HCT116 (cell line): ENCODE measurements around the gene MYOM1. TPM values are rescaled to one million over a fixed set of nuclear protein-coding genes. Genes with fewer than 3 reads are reported as not detected.

Experiments
- ATAC-seq: fragments of 200-7000 bp; cut with Tn5 transposase; 2 replicates; pipeline ENCODE4 v1.9.1; 2020; ENCODE audit warnings: mild to moderate bottlenecking, moderate library complexity
- BruUV-seq: library from RNA; stranded (reverse); fragments of 400-500 nt; replicated peaks from 2 replicates; lab custom pipeline; 2021; lab: Mats Ljungman, UMichigan
- CTCF ChIA-PET: fragments of 300-600 bp; sonication (Branson Sonifier 250); formaldehyde crosslinking; loops from one replicate; lab custom pipeline; 2021; ENCODE audit warnings: antibody characterized with exemption; lab: Charles Lee
- POLR2A ChIA-PET: fragments of 300-600, 350-600 bp; sonication (Branson Sonifier 250); formaldehyde crosslinking; loops from one replicate; lab custom pipeline; 2021; ENCODE audit warnings: antibody characterized with exemption; lab: Charles Lee
- RAD21 ChIA-PET, 2 experiments: fragments of 300-600 bp; sonication (Branson Sonifier 250); formaldehyde crosslinking; loops; one replicate each; lab custom pipeline; 2023; ENCODE audit warnings: low total read pairs in 2 of 2; ENCODE audit not compliant: uncharacterized antibody in 2 of 2, unreplicated experiment in 2 of 2, low non-redundant PET in 1 of 2; lab: Charles Lee
- DNase-seq: peaks from one replicate; pipeline ENCODE4 v3.0.0-alpha.2; 2010; ENCODE audit warnings: low read depth, low spot score
- H2AFZ ChIP-seq: fragments of 200-600 bp; shearing (Covaris generic), sonication (generic); 2 replicates; pipeline ENCODE4 v1.6.1; 2017; ENCODE audit warnings: low read depth, mixed run types, mixed read lengths, antibody characterized with exemption, low read length; ENCODE audit not compliant: poor library complexity, severe bottlenecking
- H3K27ac ChIP-seq: 2 replicates; pipeline ENCODE4 v1.5.1; 2012; ENCODE audit warnings: low read depth, low read length
- H3K27me3 ChIP-seq: fragments of 200-600 bp; sonication (generic); 2 replicates; pipeline ENCODE4 v1.6.1; 2016; ENCODE audit warnings: mixed run types, low read length, mixed read lengths; ENCODE audit not compliant: insufficient read depth
- H3K36me3 ChIP-seq, 2 experiments: fragments of 200-500 bp in 1 of 2; fragments of 200-600 bp in 1 of 2; sonication (Bioruptor generic) in 1 of 2; sonication (generic) in 1 of 2; 2 replicates each; pipeline versions ENCODE4 v1.5.1 to v1.6.1; 2014 to 2016; ENCODE audit warnings: low read length in 2 of 2, inconsistent platforms in 1 of 2, mixed read lengths in 1 of 2, mixed run types in 1 of 2; ENCODE audit not compliant: insufficient read depth in 2 of 2, control insufficient read depth in 1 of 2
- H3K4me1 ChIP-seq, 2 experiments: fragments of 200-600 bp in 1 of 2; sonication (generic) in 1 of 2; 2 replicates each; pipeline versions ENCODE4 v1.5.1 to v1.6.1; 2012 to 2017; ENCODE audit warnings: low read length in 2 of 2, inconsistent platforms in 1 of 2, mild to moderate bottlenecking in 1 of 2, mixed read lengths in 1 of 2, mixed run types in 1 of 2, moderate library complexity in 1 of 2; ENCODE audit not compliant: insufficient read depth in 2 of 2, control insufficient read depth in 1 of 2
- H3K4me2 ChIP-seq: fragments of 200-600 bp; sonication (generic); 2 replicates; pipeline ENCODE4 v1.6.1; 2017; ENCODE audit warnings: mixed run types, low read length, mixed read lengths
- H3K4me3 ChIP-seq, 2 experiments: fragments of 200-600 bp in 1 of 2; sonication (generic) in 1 of 2; replicated peaks in 1 of 2; 2 replicates each; pipeline ENCODE4 v1.5.1; 2011 to 2016; ENCODE audit warnings: low read length in 2 of 2, control low read depth in 1 of 2, low read depth in 1 of 2, mild to moderate bottlenecking in 1 of 2, mixed read lengths in 1 of 2, mixed run types in 1 of 2
- H3K79me2 ChIP-seq: fragments of 200-600 bp; sonication (generic); 2 replicates; pipeline ENCODE4 v1.6.1; 2017; ENCODE audit warnings: mild to moderate bottlenecking, mixed run types, low read length, moderate library complexity, mixed read lengths; ENCODE audit not compliant: insufficient read depth
- H3K9ac ChIP-seq: fragments of 200-600 bp; sonication (generic); 2 replicates; pipeline ENCODE4 v1.6.1; 2016; ENCODE audit warnings: low read length, mixed read lengths
- H3K9me2 ChIP-seq: fragments of 200-600 bp; sonication (generic), shearing (Covaris generic); 2 replicates; pipeline ENCODE4 v1.6.1; 2017; ENCODE audit warnings: mixed run types, mild to moderate bottlenecking, moderate library complexity; ENCODE audit not compliant: insufficient read depth
- H3K9me3 ChIP-seq, 2 experiments: fragments of 200-500 bp in 1 of 2; fragments of 200-600 bp in 1 of 2; sonication (Bioruptor generic) in 1 of 2; sonication (generic) in 1 of 2; 2 replicates each; pipeline ENCODE4 v1.6.1; 2014 to 2017; ENCODE audit warnings: low read length in 2 of 2, mixed read lengths in 2 of 2, inconsistent platforms in 1 of 2, low read depth in 1 of 2, mild to moderate bottlenecking in 1 of 2, mixed run types in 1 of 2, moderate library complexity in 1 of 2; ENCODE audit not compliant: control insufficient read depth in 1 of 2, insufficient read depth in 1 of 2
- H4K20me1 ChIP-seq: fragments of 200-600 bp; sonication (generic), shearing (Covaris generic); 2 replicates; pipeline ENCODE4 v1.6.1; 2017; ENCODE audit warnings: mixed run types, mild to moderate bottlenecking, moderate library complexity; ENCODE audit not compliant: insufficient read depth
- CBX3 ChIP-seq: IDR thresholded peaks from 2 replicates; pipeline ENCODE4 v1.6.1; 2012; ENCODE audit warnings: low read depth
- CEBPB ChIP-seq: IDR thresholded peaks from 2 replicates; pipeline ENCODE4 v1.6.1; 2012; ENCODE audit warnings: low read depth
- CTCF ChIP-seq, 3 experiments: fragments of 200-600 bp in 1 of 3; sonication (generic) in 1 of 3; IDR thresholded peaks in 2 of 3; conservative IDR thresholded peaks in 1 of 3; 2 replicates each; pipeline ENCODE4 v1.5.1; 2012 to 2017; ENCODE audit warnings: low read depth in 2 of 3, low read length in 2 of 3, antibody characterized with exemption in 1 of 3, borderline replicate concordance in 1 of 3, control low read depth in 1 of 3, mild to moderate bottlenecking in 1 of 3, mixed read lengths in 1 of 3, mixed run types in 1 of 3, moderate library complexity in 1 of 3; ENCODE audit not compliant: insufficient read depth in 1 of 3
- EZH2phosphoT487 ChIP-seq: fragments of 200-600 bp; IDR thresholded peaks from 2 replicates; pipeline ENCODE4 v1.6.1; 2018; ENCODE audit warnings: antibody characterized with exemption, borderline replicate concordance
- JUND ChIP-seq: IDR thresholded peaks from 2 replicates; pipeline ENCODE4 v1.6.1; 2012
- POLR2AphosphoS5 ChIP-seq: IDR thresholded peaks from 2 replicates; pipeline ENCODE4 v1.6.1; 2011; ENCODE audit warnings: mild to moderate bottlenecking, low read depth, low read length, moderate library complexity
- SIN3A ChIP-seq: IDR thresholded peaks from 2 replicates; pipeline ENCODE4 v1.6.1; 2012; ENCODE audit warnings: low read depth
- SRF ChIP-seq: IDR thresholded peaks from 2 replicates; pipeline ENCODE4 v1.6.1; 2012; ENCODE audit warnings: low read depth
- YY1 ChIP-seq: IDR thresholded peaks from 2 replicates; pipeline ENCODE4 v1.6.1; 2011; ENCODE audit warnings: low read length, low read depth, moderate library complexity, mild to moderate bottlenecking; ENCODE audit not compliant: insufficient replicate concordance; ENCODE audit errors: extremely low read depth
- intact Hi-C: fragments of 100-400 bp; cut with micrococcal nuclease; formaldehyde crosslinking; loops from 2 replicates; pipeline ENCODE4 v1.10.0; 2022
- total RNA-seq: library from RNA; stranded (reverse); gene quantifications from one replicate; pipeline ENCODE4 v1.2.1, GENCODE V29; 2021; ENCODE audit not compliant: unreplicated experiment
- TF ChIP-seq, protein P1 (sequence below): IDR thresholded peaks from 2 replicates; pipeline ENCODE4 v1.6.1; 2012
- TF ChIP-seq, protein P2 (sequence below): IDR thresholded peaks from 2 replicates; pipeline ENCODE4 v1.6.1; 2011; ENCODE audit warnings: mild to moderate bottlenecking, low read length, moderate library complexity; ENCODE audit not compliant: insufficient replicate concordance; ENCODE audit errors: extremely low read depth

The MYOM1 gene
- total RNA-seq, 1 experiment from 2014 or later = 0.52 TPM

GRCh38 chr18:3251963-3252277 is 32.2 kb upstream of the MYOM1 start:
- H3K9me3 ChIP-seq = no peaks in the 10 kb centered on the region
- intact Hi-C loops = no loop called here
- TF ChIP-seq CEBPB = no peak
- no peak for TF ChIP-seq JUND
- no peak for TF ChIP-seq SRF
- TF ChIP-seq CBX3 = no peak
- 0 out of 2 replicates have a peak, but pooled peaks have one; percentile 13 for TF ChIP-seq POLR2AphosphoS5
- TF ChIP-seq, protein P1, sequence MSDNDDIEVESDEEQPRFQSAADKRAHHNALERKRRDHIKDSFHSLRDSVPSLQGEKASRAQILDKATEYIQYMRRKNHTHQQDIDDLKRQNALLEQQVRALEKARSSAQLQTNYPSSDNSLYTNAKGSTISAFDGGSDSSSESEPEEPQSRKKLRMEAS = no peak
- no peak overlapping the region for H3K9ac ChIP-seq
- H3K36me3 ChIP-seq = peaks cover 33 to 51% of the 10 kb centered on the region in 2 experiments; a peak in 3 of 4 replicates
- peaks cover 29 to 37% of the 10 kb centered on the region in 2 experiments for H3K4me1 ChIP-seq
- peaks cover 7% of the 10 kb centered on the region; the same call in 1 of the 2 replicates for H4K20me1 ChIP-seq
- peak overlapping the region; percentile 71; the same call in 1 of the 2 replicates for H3K4me2 ChIP-seq
- H3K27me3 ChIP-seq = no peaks in the 10 kb centered on the region
- no peak overlapping the region for H3K4me3 ChIP-seq
- BruUV-seq = no TSS peak
- DNase-seq (no peak), ATAC-seq (no peak)
- no peaks in the 10 kb centered on the region for H3K9me2 ChIP-seq
- H3K79me2 ChIP-seq = peaks cover 71% of the 10 kb centered on the region
- RAD21 ChIA-PET = no interaction called here
- H3K27ac ChIP-seq = no peak overlapping the region
- CTCF ChIA-PET = no interaction called here
- no peak overlapping the region for H2AFZ ChIP-seq
- POLR2A ChIA-PET = interaction anchor here (3.4 kb wide), 1 partner anchor 9 kb away, joined by 20 read pairs; the partner anchor contains the start of gene MYL12B

GRCh38 chr18:3251249-3251962 is 31.6 kb upstream of the MYOM1 start:
- Histone ChIP-seq H3K9me2 (no peaks in the 10 kb centered on the region), H3K79me2 (peaks cover 75% of the 10 kb centered on the region), H4K20me1 (peaks cover 7% of the 10 kb centered on the region; the same call in 1 of the 2 replicates), H3K9me3 (no peaks in the 10 kb centered on the region), H3K4me3 (no peak overlapping the region), H3K36me3 (peaks cover 30 to 45% of the 10 kb centered on the region in 2 experiments; a peak in 3 of 4 replicates), H3K4me1 (peaks cover 35 to 42% of the 10 kb centered on the region in 2 experiments), H3K27ac (peak overlapping the region; percentile 90; the same call in 1 of the 2 replicates), H3K9ac (no peak overlapping the region), H3K4me2 (peak overlapping the region; percentile 71; the same call in 1 of the 2 replicates), H2AFZ (no peak overlapping the region), H3K27me3 (no peaks in the 10 kb centered on the region)
- ChIA-PET RAD21 (no interaction called here), CTCF (interaction anchor here (1.0 to 1.1 kb wide), 3 partner anchors 8 to 414 kb away, joined by 3 to 5 read pairs (median 4); no protein-coding TSS in a partner anchor), POLR2A (interaction anchor here (0.8 to 3.4 kb wide), 3 partner anchors 9 to 414 kb away, joined by 4 to 20 read pairs (median 5); partner anchors contain the start of gene MYL12B)
- DNase-seq (no peak), ATAC-seq (no peak)
- no TSS peak for BruUV-seq
- intact Hi-C loops = no loop called here
- TF ChIP-seq YY1 = no peak
- no peak for TF ChIP-seq EZH2phosphoT487
- TF ChIP-seq, protein P2, sequence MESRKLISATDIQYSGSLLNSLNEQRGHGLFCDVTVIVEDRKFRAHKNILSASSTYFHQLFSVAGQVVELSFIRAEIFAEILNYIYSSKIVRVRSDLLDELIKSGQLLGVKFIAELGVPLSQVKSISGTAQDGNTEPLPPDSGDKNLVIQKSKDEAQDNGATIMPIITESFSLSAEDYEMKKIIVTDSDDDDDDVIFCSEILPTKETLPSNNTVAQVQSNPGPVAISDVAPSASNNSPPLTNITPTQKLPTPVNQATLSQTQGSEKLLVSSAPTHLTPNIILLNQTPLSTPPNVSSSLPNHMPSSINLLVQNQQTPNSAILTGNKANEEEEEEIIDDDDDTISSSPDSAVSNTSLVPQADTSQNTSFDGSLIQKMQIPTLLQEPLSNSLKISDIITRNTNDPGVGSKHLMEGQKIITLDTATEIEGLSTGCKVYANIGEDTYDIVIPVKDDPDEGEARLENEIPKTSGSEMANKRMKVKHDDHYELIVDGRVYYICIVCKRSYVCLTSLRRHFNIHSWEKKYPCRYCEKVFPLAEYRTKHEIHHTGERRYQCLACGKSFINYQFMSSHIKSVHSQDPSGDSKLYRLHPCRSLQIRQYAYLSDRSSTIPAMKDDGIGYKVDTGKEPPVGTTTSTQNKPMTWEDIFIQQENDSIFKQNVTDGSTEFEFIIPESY = no peak
- TF ChIP-seq SIN3A = no peak
- no peak for TF ChIP-seq CTCF (IDR thresholded peaks at IDR 0.05 in 2 of 3, conservative IDR thresholded peaks at IDR 0.05 in 1 of 3; ENCODE audit: borderline replicate concordance in 1 of 3, insufficient read depth in 1 of 3, low read depth in 2 of 3, low read length in 2 of 3)
